IMR-90 (cell line): ENCODE data around the gene KMT2A. TPM values are rescaled to one million over a fixed set of nuclear protein-coding genes. Genes with fewer than 3 reads are reported as not detected.

Source experiments
- ATAC-seq: fragments of 200-7000 bp; cut with Tn5 transposase; 2 replicates; pipeline ENCODE4 v1.9.1; 2020; ENCODE audit warnings: low read depth, mild to moderate bottlenecking, moderate library complexity
- BruUV-seq: library from RNA; stranded (reverse); fragments of 400-500 nt; replicated peaks from 2 replicates; lab custom pipeline; 2021; lab: Mats Ljungman, UMichigan
- CTCF ChIA-PET: fragments of 300-600 bp; formaldehyde crosslinking; extraction: SDS; loops from one replicate; lab custom pipeline; 2021; ENCODE audit warnings: antibody characterized with exemption; lab: Yijun Ruan, JAX
- POLR2A ChIA-PET: fragments of 300-600 bp; sonication (Branson Sonifier 250); formaldehyde crosslinking; loops from one replicate; lab custom pipeline; 2022; ENCODE audit warnings: antibody characterized with exemption; ENCODE audit not compliant: unreplicated experiment; lab: Charles Lee
- DNase-seq: peaks from one replicate; pipeline ENCODE4 v3.0.0; 2013
- H2AFZ ChIP-seq: replicated peaks from 2 replicates; pipeline ENCODE3; 2013; ENCODE audit warnings: low read length, mild to moderate bottlenecking; ENCODE audit not compliant: poor library complexity
- H2AK5ac ChIP-seq: 2 replicates; pipeline ENCODE4 v1.6.1; 2013; ENCODE audit warnings: low read depth, low read length, inconsistent platforms
- H2AK9ac ChIP-seq: replicated peaks from 2 replicates; pipeline ENCODE3; 2013; ENCODE audit warnings: mild to moderate bottlenecking, low read depth, low read length, moderate library complexity; ENCODE audit not compliant: poor library complexity
- H2BK120ac ChIP-seq: 2 replicates; pipeline ENCODE4 v1.6.1; 2013; ENCODE audit warnings: low read depth, low read length, inconsistent platforms
- H2BK15ac ChIP-seq: 3 replicates; pipeline ENCODE4 v1.6.1; 2013; ENCODE audit warnings: low read depth, low read length, inconsistent platforms
- H2BK20ac ChIP-seq: 2 replicates; pipeline ENCODE4 v1.6.1; 2013; ENCODE audit warnings: low read depth, mild to moderate bottlenecking, inconsistent platforms, low read length, moderate library complexity
- H2BK5ac ChIP-seq: 2 replicates; pipeline ENCODE4 v1.6.1; 2013; ENCODE audit warnings: mild to moderate bottlenecking, low read depth, low read length, inconsistent platforms; ENCODE audit not compliant: poor library complexity, severe bottlenecking
- H3K14ac ChIP-seq: replicated peaks from 2 replicates; pipeline ENCODE4 v1.6.1; 2013; ENCODE audit warnings: low read depth, low read length, inconsistent platforms
- H3K18ac ChIP-seq: 2 replicates; pipeline ENCODE4 v1.6.1; 2013; ENCODE audit warnings: low read depth, low read length, control low read depth
- H3K23ac ChIP-seq: 2 replicates; pipeline ENCODE4 v1.6.1; 2013; ENCODE audit warnings: low read depth, low read length, inconsistent platforms
- H3K27ac ChIP-seq: 2 replicates; pipeline ENCODE4 v1.5.1; 2013; ENCODE audit warnings: mild to moderate bottlenecking, control low read depth, low read length; ENCODE audit not compliant: insufficient read depth
- H3K27me3 ChIP-seq: 2 replicates; pipeline ENCODE4 v1.6.1; 2013; ENCODE audit warnings: low read length; ENCODE audit not compliant: control insufficient read depth, insufficient read depth
- H3K36me3 ChIP-seq: 2 replicates; pipeline ENCODE4 v1.6.1; 2013; ENCODE audit warnings: low read length, mixed read lengths; ENCODE audit not compliant: control insufficient read depth, insufficient read depth
- H3K4ac ChIP-seq: 2 replicates; pipeline ENCODE4 v1.6.1; 2013; ENCODE audit warnings: low read depth, low read length, inconsistent platforms
- H3K4me1 ChIP-seq: 2 replicates; pipeline ENCODE4 v1.6.1; 2013; ENCODE audit warnings: low read length, mixed read lengths; ENCODE audit not compliant: control insufficient read depth, insufficient read depth
- H3K4me2 ChIP-seq: 2 replicates; pipeline ENCODE4 v1.6.1; 2013; ENCODE audit warnings: low read depth, mild to moderate bottlenecking, control low read depth, low read length, moderate library complexity
- H3K4me3 ChIP-seq: 2 replicates; pipeline ENCODE4 v1.5.1; 2013; ENCODE audit warnings: low read depth, mild to moderate bottlenecking, control low read depth, low read length, moderate library complexity; ENCODE audit not compliant: insufficient read depth
- H3K56ac ChIP-seq: 2 replicates; pipeline ENCODE4 v1.6.1; 2013; ENCODE audit warnings: low read length, inconsistent platforms; ENCODE audit not compliant: insufficient read depth; ENCODE audit errors: extremely low read depth
- H3K79me1 ChIP-seq, 2 experiments: 2 replicates each; pipeline ENCODE4 v1.6.1; 2013; ENCODE audit warnings: low read length in 2 of 2, inconsistent platforms in 1 of 2, low read depth in 1 of 2
- H3K9ac ChIP-seq: 2 replicates; pipeline ENCODE4 v1.6.1; 2013; ENCODE audit warnings: low read depth, low read length, control low read depth
- H3K9me1 ChIP-seq: 2 replicates; pipeline ENCODE4 v1.6.1; 2013; ENCODE audit warnings: low read length, inconsistent platforms; ENCODE audit not compliant: insufficient read depth
- H3K9me3 ChIP-seq: 2 replicates; pipeline ENCODE4 v1.6.1; 2013; ENCODE audit warnings: low read length; ENCODE audit not compliant: control insufficient read depth, insufficient read depth
- H4K20me1 ChIP-seq: 2 replicates; pipeline ENCODE4 v1.6.1; 2013; ENCODE audit warnings: low read length, inconsistent platforms; ENCODE audit not compliant: insufficient read depth
- H4K5ac ChIP-seq: 2 replicates; pipeline ENCODE4 v1.6.1; 2013; ENCODE audit warnings: mild to moderate bottlenecking, low read depth, low read length, control low read depth
- H4K8ac ChIP-seq, 2 experiments: 2 replicates each; pipeline ENCODE4 v1.6.1; 2013; ENCODE audit warnings: low read depth in 2 of 2, low read length in 2 of 2, control low read depth in 1 of 2, inconsistent platforms in 1 of 2
- H4K91ac ChIP-seq: 2 replicates; pipeline ENCODE4 v1.6.1; 2013; ENCODE audit warnings: low read depth, low read length, inconsistent platforms; ENCODE audit not compliant: insufficient read depth
- BHLHE40 ChIP-seq: fragments of 150-350 bp; IDR thresholded peaks from 2 replicates; pipeline ENCODE4 v1.6.1; 2016; ENCODE audit warnings: mild to moderate bottlenecking, low read depth, low read length
- CEBPB ChIP-seq: IDR thresholded peaks from 2 replicates; pipeline ENCODE4 v1.6.1; 2012; ENCODE audit warnings: low read depth, low read length, improper control_type of control experiment
- CHD1 ChIP-seq: IDR thresholded peaks from 2 replicates; pipeline ENCODE4 v1.6.1; 2012; ENCODE audit warnings: low read depth, low read length, improper control_type of control experiment
- CTCF ChIP-seq: conservative IDR thresholded peaks from 2 replicates; pipeline ENCODE4 v1.5.1; 2012; ENCODE audit warnings: mild to moderate bottlenecking, low read depth, low read length, improper control_type of control experiment
- FOS ChIP-seq: fragments of 150-350 bp; IDR thresholded peaks from 2 replicates; pipeline ENCODE4 v1.6.1; 2016; ENCODE audit warnings: low read depth, low read length
- MAFK ChIP-seq: IDR thresholded peaks from 2 replicates; pipeline ENCODE4 v1.6.1; 2012; ENCODE audit warnings: low read depth, low read length, improper control_type of control experiment
- MAZ ChIP-seq: IDR thresholded peaks from 2 replicates; pipeline ENCODE4 v1.6.1; 2012; ENCODE audit warnings: low read depth, mild to moderate bottlenecking, low read length, improper control_type of control experiment, moderate library complexity, borderline replicate concordance
- MXI1 ChIP-seq: IDR thresholded peaks from 2 replicates; pipeline ENCODE4 v1.6.1; 2012; ENCODE audit warnings: low read depth, mild to moderate bottlenecking, low read length, moderate library complexity, borderline replicate concordance
- NFE2L2 ChIP-seq: fragments of 150-350 bp; IDR thresholded peaks from 2 replicates; pipeline ENCODE4 v1.6.1; 2016; ENCODE audit warnings: low read depth, mild to moderate bottlenecking, low read length
- POLR2A ChIP-seq: IDR thresholded peaks from 2 replicates; pipeline ENCODE4 v1.6.1; 2012; ENCODE audit warnings: mild to moderate bottlenecking, low read depth, low read length
- RAD21 ChIP-seq: IDR thresholded peaks from 2 replicates; pipeline ENCODE4 v1.6.1; 2012; ENCODE audit warnings: low read length, improper control_type of control experiment
- RCOR1 ChIP-seq: IDR thresholded peaks from 2 replicates; pipeline ENCODE4 v1.6.1; 2012; ENCODE audit warnings: mild to moderate bottlenecking, low read length, improper control_type of control experiment; ENCODE audit not compliant: insufficient replicate concordance
- RFX5 ChIP-seq: IDR thresholded peaks from 2 replicates; pipeline ENCODE4 v1.8.0; 2012; ENCODE audit warnings: low read depth, mild to moderate bottlenecking, low read length, moderate library complexity
- SMC3 ChIP-seq: fragments of 150-350 bp; IDR thresholded peaks from 2 replicates; pipeline ENCODE4 v1.6.1; 2016; ENCODE audit warnings: low read depth, mild to moderate bottlenecking, antibody characterized with exemption, low read length, moderate library complexity
- WGBS, 2 experiments: methylation state at CpG; one replicate each; pipeline versions ENCODE4 v1.1.5 to v1.1.7; 2013; ENCODE audit warnings: missing lambda C conversion rate in 2 of 2; ENCODE audit not compliant: insufficient read length in 1 of 2; ENCODE audit errors: extremely low coverage in 2 of 2; 5-methylcytosine and 5-hydroxymethylcytosine counted together
- dilution Hi-C: fragments of 300-500 bp; cut with HindIII; formaldehyde crosslinking; loops from one replicate; pipeline ENCODE4 v1.14.3; 2018; ENCODE audit warnings: low sequenced_read_pairs; ENCODE audit not compliant: unreplicated experiment
- in situ Hi-C: fragments of 300-500 bp; cut with MboI; formaldehyde crosslinking; loops from 3 replicates; pipeline ENCODE4 v1.14.3; 2019; ENCODE audit warnings: low sequenced_read_pairs, inconsistent platforms, mixed read lengths
- intact Hi-C: fragments of 100-400 bp; cut with micrococcal nuclease; formaldehyde crosslinking; loops from 2 replicates; pipeline ENCODE4 v1.10.0; 2022
- polyA plus RNA-seq, 3 experiments: library from polyadenylated mRNA; depleted of rRNA; stranded (reverse); fragments of >200 nt; gene quantifications; 2 replicates each; pipeline ENCODE4 v1.2.3, GENCODE V29; 2012; ENCODE audit warnings: low replicate concordance in 1 of 3
- total RNA-seq: library from RNA; depleted of rRNA; stranded (reverse); fragments of >200 nt; gene quantifications from 2 replicates; pipeline ENCODE4 v1.2.3, GENCODE V29; 2012
- TF ChIP-seq, protein P1 (sequence below): fragments of 150-350 bp; IDR thresholded peaks from 2 replicates; pipeline ENCODE4 v1.6.1; 2017; ENCODE audit warnings: mild to moderate bottlenecking, antibody characterized with exemption, low read length, low read depth
- TF ChIP-seq, protein P2 (sequence below): fragments of 150-350 bp; IDR thresholded peaks from 2 replicates; pipeline ENCODE4 v1.6.1; 2016; ENCODE audit warnings: low read depth, mild to moderate bottlenecking, low read length, moderate library complexity, borderline replicate concordance

Gene KMT2A
- total and polyA plus RNA-seq, 2 of the 4 experiments (the other 2 are of a cell fraction) = 18.2 to 21.1 TPM

GRCh38 chr11:118531597-118532084 is 95.3 kb downstream of the KMT2A start:
- Histone ChIP-seq H4K91ac (peak overlapping the region; percentile 13; the same call in 1 of the 2 replicates), H3K18ac (no peak overlapping the region), H3K23ac (peak overlapping the region; percentile 79), H3K27me3 (no peaks in the 10 kb centered on the region), H2BK5ac (no peak overlapping the region), H3K9me1 (no peaks in the 10 kb centered on the region), H2AK5ac (peak overlapping the region; percentile 53), H2BK15ac (no peak overlapping the region), H3K4me2 (peak overlapping the region; percentile 100), H2BK120ac (no peak overlapping the region), H2BK20ac (no peak overlapping the region), H3K27ac (no peak overlapping the region; the same call in 1 of the 2 replicates), H4K20me1 (no peaks in the 10 kb centered on the region), H4K5ac (0 out of 2 replicates have a peak overlapping the region, but pooled peaks have one; percentile 12), H3K79me1 (peaks cover 0 to 24% of the 10 kb centered on the region in 2 experiments; a peak in 3 of 4 replicates), H3K56ac (no peak overlapping the region), H2AK9ac (peak overlapping the region; percentile 28), H3K9ac (peak overlapping the region; percentile 91), H3K4me1 (peaks cover 2% of the 10 kb centered on the region; the same call in 1 of the 2 replicates), H3K4me3 (peak overlapping the region; percentile 92), H3K36me3 (peaks cover 3% of the 10 kb centered on the region), H3K14ac (peak overlapping the region; percentile 79; the same call in 1 of the 2 replicates), H3K9me3 (no peaks in the 10 kb centered on the region), H3K4ac (peak overlapping the region; percentile 68), H2AFZ (peak overlapping the region; percentile 98), H4K8ac (peak overlapping the region; percentile 34 to 83; a peak in 3 of 4 replicates)
- in situ Hi-C loops = no loop called here
- DNase-seq (no peak), ATAC-seq (no peak)
- WGBS, 2 experiments = 23% methylated on average over 3 of the region's 12 CpGs; no CpG with 5 or more reads in 1 of the 2 experiments
- dilution Hi-C loops = no loop called here
- POLR2A ChIA-PET = no interaction called here
- BruUV-seq = no TSS peak
- TF ChIP-seq NFE2L2 (no peak), RAD21 (no peak), RCOR1 (no peak), RFX5 (no peak), BHLHE40 (no peak), MXI1 (no peak), FOS (no peak), SMC3 (no peak), CEBPB (no peak), CTCF (no peak), MAZ (no peak), MAFK (no peak), POLR2A (no peak), CHD1 (no peak)
- TF ChIP-seq, protein P1, sequence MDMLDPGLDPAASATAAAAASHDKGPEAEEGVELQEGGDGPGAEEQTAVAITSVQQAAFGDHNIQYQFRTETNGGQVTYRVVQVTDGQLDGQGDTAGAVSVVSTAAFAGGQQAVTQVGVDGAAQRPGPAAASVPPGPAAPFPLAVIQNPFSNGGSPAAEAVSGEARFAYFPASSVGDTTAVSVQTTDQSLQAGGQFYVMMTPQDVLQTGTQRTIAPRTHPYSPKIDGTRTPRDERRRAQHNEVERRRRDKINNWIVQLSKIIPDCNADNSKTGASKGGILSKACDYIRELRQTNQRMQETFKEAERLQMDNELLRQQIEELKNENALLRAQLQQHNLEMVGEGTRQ = no peak
- TF ChIP-seq, protein P2, sequence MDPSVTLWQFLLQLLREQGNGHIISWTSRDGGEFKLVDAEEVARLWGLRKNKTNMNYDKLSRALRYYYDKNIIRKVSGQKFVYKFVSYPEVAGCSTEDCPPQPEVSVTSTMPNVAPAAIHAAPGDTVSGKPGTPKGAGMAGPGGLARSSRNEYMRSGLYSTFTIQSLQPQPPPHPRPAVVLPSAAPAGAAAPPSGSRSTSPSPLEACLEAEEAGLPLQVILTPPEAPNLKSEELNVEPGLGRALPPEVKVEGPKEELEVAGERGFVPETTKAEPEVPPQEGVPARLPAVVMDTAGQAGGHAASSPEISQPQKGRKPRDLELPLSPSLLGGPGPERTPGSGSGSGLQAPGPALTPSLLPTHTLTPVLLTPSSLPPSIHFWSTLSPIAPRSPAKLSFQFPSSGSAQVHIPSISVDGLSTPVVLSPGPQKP = no peak
- intact Hi-C loops = loop anchor here (2.0 kb wide), 1 partner anchor 35 kb away; no protein-coding TSS in a partner anchor
- CTCF ChIA-PET = no interaction called here
